ENCODE data around the gene BBS10.

GRCh38 chr12:76332606-76333005 lies 15.6 kb downstream of the BBS10 start:
- TF ChIP-seq, protein P1, sequence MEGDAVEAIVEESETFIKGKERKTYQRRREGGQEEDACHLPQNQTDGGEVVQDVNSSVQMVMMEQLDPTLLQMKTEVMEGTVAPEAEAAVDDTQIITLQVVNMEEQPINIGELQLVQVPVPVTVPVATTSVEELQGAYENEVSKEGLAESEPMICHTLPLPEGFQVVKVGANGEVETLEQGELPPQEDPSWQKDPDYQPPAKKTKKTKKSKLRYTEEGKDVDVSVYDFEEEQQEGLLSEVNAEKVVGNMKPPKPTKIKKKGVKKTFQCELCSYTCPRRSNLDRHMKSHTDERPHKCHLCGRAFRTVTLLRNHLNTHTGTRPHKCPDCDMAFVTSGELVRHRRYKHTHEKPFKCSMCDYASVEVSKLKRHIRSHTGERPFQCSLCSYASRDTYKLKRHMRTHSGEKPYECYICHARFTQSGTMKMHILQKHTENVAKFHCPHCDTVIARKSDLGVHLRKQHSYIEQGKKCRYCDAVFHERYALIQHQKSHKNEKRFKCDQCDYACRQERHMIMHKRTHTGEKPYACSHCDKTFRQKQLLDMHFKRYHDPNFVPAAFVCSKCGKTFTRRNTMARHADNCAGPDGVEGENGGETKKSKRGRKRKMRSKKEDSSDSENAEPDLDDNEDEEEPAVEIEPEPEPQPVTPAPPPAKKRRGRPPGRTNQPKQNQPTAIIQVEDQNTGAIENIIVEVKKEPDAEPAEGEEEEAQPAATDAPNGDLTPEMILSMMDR (IDR thresholded peaks at IDR 0.05; ENCODE audit: poor library complexity, severe bottlenecking) = no peak
- TF ChIP-seq RAD21 (conservative IDR thresholded peaks at IDR 0.05) (no peak), EZH2 (IDR thresholded peaks at IDR 0.05; ENCODE audit: borderline replicate concordance, insufficient read depth, low read length, poor library complexity, severe bottlenecking) (no peak), MXI1 (conservative IDR thresholded peaks at IDR 0.05; ENCODE audit: poor library complexity, severe bottlenecking) (no peak), POLR2AphosphoS5 (IDR thresholded peaks at IDR 0.05) (no peak), REST (IDR thresholded peaks at IDR 0.05; ENCODE audit: borderline replicate concordance) (no peak), EP300 (conservative IDR thresholded peaks at IDR 0.05; ENCODE audit: poor library complexity, severe bottlenecking) (no peak), TAF1 (IDR thresholded peaks at IDR 0.05; ENCODE audit: low read depth) (no peak), SMC3 (conservative IDR thresholded peaks at IDR 0.05; ENCODE audit: poor library complexity) (no peak)

Data from neural cell (in vitro differentiated cells).